OCI-LY3 (cell line): ENCODE data around the gene RAC3.

Source experiments
- H2AFZ ChIP-seq: fragments of 200-600, 300-600 bp; shearing (Covaris generic); 2 replicates; pipeline ENCODE4 v1.6.0; 2014; ENCODE audit warnings: antibody characterized with exemption, low read depth, low read length
- H3K27ac ChIP-seq: fragments of 200-600, 300-600 bp; sonication (generic); 2 replicates; pipeline ENCODE4 v1.5.1; 2014; ENCODE audit warnings: mild to moderate bottlenecking, low read length, moderate library complexity, mixed read lengths
- H3K27me3 ChIP-seq: fragments of 200-600, 300-600 bp; sonication (generic); 2 replicates; pipeline ENCODE4 v1.6.1; 2014; ENCODE audit warnings: low read depth, low read length, mixed read lengths
- H3K36me3 ChIP-seq: fragments of 200-600, 300-600 bp; sonication (generic); replicated peaks from 2 replicates; pipeline ENCODE3; 2014; ENCODE audit warnings: low read depth, low read length, mixed read lengths
- H3K4me1 ChIP-seq: fragments of 300-600, 200-600 bp; sonication (generic); 2 replicates; pipeline ENCODE4 v1.6.1; 2014; ENCODE audit warnings: low read length, mixed read lengths
- H3K4me2 ChIP-seq: fragments of 200-600, 300-600 bp; sonication (generic); 2 replicates; pipeline ENCODE4 v1.6.1; 2014; ENCODE audit warnings: low read length, mixed read lengths
- H3K4me3 ChIP-seq: fragments of 300-600, 200-600 bp; sonication (generic); 2 replicates; pipeline ENCODE4 v1.5.1; 2014; ENCODE audit warnings: antibody characterized with exemption, mild to moderate bottlenecking, low read length, moderate library complexity
- H3K79me2 ChIP-seq: fragments of 300-600, 200-600 bp; shearing (Covaris generic); 2 replicates; pipeline ENCODE4 v1.6.1; 2014; ENCODE audit warnings: mild to moderate bottlenecking, low read length, mixed read lengths
- H3K9ac ChIP-seq: fragments of 300-600, 200-600 bp; shearing (Covaris generic); 2 replicates; pipeline ENCODE4 v1.6.0; 2014; ENCODE audit warnings: mild to moderate bottlenecking, low read length, moderate library complexity
- H3K9me3 ChIP-seq: fragments of 200-600, 300-600 bp; shearing (Covaris generic); 2 replicates; pipeline ENCODE4 v1.6.1; 2014; ENCODE audit warnings: low read length, mixed read lengths; ENCODE audit not compliant: insufficient read depth
- H4K20me1 ChIP-seq: fragments of 200-600, 300-600 bp; sonication (generic); 2 replicates; pipeline ENCODE4 v1.6.1; 2016; ENCODE audit warnings: low read length, mixed read lengths; ENCODE audit not compliant: insufficient read depth
- EZH2phosphoT487 ChIP-seq: fragments of 200-600 bp; shearing (Covaris generic); IDR thresholded peaks from 2 replicates; pipeline ENCODE4 v1.6.1; 2018; ENCODE audit warnings: antibody characterized with exemption, mixed run types, low read depth
- TF ChIP-seq, protein P1 (sequence below): fragments of 200-600, 300-600 bp; sonication (generic); IDR thresholded peaks from 2 replicates; pipeline ENCODE4 v1.5.1; 2014; ENCODE audit warnings: antibody characterized with exemption, low read length, low read depth

Gene RAC3

DNA sequence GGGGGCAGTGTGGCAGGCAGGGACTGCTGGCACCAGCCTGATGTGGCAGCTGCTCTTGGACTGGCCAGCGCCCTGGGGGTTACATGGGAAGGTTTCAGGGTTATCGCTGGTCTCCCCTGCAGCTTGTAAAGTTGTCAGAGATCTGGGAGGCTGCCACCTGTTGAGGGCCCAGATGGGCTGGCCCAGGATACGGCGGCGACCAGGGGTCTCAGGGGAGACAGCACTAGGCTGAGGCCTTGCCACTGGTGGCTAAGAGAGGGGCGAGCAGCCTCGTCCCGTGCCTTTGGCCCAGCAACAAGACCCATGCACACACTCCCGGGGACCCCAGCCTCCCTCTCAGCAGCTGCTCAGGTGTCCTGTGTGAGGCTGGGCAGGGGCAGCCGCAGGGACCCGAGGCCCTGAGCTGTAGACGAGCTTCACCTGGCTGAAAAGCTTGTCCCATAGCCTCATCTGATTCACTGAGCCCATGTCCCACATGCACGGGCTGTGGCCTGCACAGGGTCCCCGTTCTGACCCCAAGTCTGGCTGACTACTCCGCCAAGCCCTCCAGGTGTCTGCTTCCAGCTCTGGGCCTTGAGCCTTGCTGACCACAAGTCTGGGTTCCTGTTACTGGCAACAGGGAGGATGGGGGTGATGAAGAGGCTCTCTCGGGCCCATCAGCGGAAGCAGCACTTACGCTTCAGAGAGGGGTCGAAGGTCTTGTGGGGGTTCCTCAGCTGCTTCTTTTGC is 28.0 kb downstream of the RAC3 start:
- TF ChIP-seq, protein P1, sequence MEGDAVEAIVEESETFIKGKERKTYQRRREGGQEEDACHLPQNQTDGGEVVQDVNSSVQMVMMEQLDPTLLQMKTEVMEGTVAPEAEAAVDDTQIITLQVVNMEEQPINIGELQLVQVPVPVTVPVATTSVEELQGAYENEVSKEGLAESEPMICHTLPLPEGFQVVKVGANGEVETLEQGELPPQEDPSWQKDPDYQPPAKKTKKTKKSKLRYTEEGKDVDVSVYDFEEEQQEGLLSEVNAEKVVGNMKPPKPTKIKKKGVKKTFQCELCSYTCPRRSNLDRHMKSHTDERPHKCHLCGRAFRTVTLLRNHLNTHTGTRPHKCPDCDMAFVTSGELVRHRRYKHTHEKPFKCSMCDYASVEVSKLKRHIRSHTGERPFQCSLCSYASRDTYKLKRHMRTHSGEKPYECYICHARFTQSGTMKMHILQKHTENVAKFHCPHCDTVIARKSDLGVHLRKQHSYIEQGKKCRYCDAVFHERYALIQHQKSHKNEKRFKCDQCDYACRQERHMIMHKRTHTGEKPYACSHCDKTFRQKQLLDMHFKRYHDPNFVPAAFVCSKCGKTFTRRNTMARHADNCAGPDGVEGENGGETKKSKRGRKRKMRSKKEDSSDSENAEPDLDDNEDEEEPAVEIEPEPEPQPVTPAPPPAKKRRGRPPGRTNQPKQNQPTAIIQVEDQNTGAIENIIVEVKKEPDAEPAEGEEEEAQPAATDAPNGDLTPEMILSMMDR = no peak
- TF ChIP-seq EZH2phosphoT487 = no peak
- H3K27ac ChIP-seq = no peak overlapping the region
- H3K4me1 ChIP-seq = peaks cover 7% of the 10 kb centered on the region
- no peak overlapping the region for H3K9ac ChIP-seq
- no peak overlapping the region for H3K4me2 ChIP-seq
- H3K4me3 ChIP-seq = no peak overlapping the region
- no peak overlapping the region for H2AFZ ChIP-seq
- H3K79me2 ChIP-seq = peaks cover 12% of the 10 kb centered on the region
- no peaks in the 10 kb centered on the region for H3K27me3 ChIP-seq
- peaks cover 37% of the 10 kb centered on the region for H3K36me3 ChIP-seq
- H3K9me3 ChIP-seq = no peaks in the 10 kb centered on the region
- H4K20me1 ChIP-seq = no peaks in the 10 kb centered on the region

- peaks cover 10% of the 10 kb centered on the region for H3K4me1 ChIP-seq
- no peak overlapping the region for H2AFZ ChIP-seq
- no peak overlapping the region for H3K27ac ChIP-seq
- H4K20me1 ChIP-seq = no peaks in the 10 kb centered on the region
- no peak for TF ChIP-seq EZH2phosphoT487
- TF ChIP-seq, protein P1 = no peak
- H3K9me3 ChIP-seq = no peaks in the 10 kb centered on the region
- H3K27me3 ChIP-seq = no peaks in the 10 kb centered on the region
- H3K4me2 ChIP-seq = no peak overlapping the region
- H3K79me2 ChIP-seq = peaks cover 17% of the 10 kb centered on the region
- no peak overlapping the region for H3K9ac ChIP-seq
- H3K4me3 ChIP-seq = no peak overlapping the region
- peaks cover 35% of the 10 kb centered on the region for H3K36me3 ChIP-seq
These were observed 28.5 kb downstream of the RAC3 start for GRCh38 chr17:82060001-82060380.

DNA sequence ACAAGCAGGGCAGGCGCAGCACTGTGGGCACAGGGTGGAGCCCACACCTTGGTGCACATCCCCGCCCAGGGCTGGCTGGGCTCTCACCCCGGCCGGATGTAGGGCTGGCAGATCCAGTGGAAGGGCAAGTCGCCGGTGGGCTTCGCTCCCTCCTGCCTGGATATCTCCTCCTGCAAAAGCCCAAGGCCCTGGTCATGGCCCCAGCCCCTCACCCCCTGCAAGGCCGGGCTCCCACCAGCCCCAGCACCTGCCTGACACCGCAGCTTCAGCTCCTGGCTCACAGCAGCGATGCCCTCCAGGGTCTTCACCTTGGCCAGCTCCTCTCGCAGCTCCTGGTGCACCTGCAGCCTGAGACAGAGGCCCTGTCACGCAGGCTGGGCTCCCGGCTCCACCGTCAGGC is 29.1 kb downstream of the RAC3 start:
- H3K4me1 ChIP-seq = peaks cover 10% of the 10 kb centered on the region
- no peak overlapping the region for H2AFZ ChIP-seq
- no peak overlapping the region for H3K4me2 ChIP-seq
- H4K20me1 ChIP-seq = no peaks in the 10 kb centered on the region
- H3K27ac ChIP-seq = no peak overlapping the region
- peaks cover 32% of the 10 kb centered on the region for H3K36me3 ChIP-seq
- TF ChIP-seq, protein P1 = no peak
- no peak for TF ChIP-seq EZH2phosphoT487
- no peaks in the 10 kb centered on the region for H3K9me3 ChIP-seq
- no peak overlapping the region for H3K9ac ChIP-seq
- no peak overlapping the region for H3K4me3 ChIP-seq
- peaks cover 23% of the 10 kb centered on the region for H3K79me2 ChIP-seq
- H3K27me3 ChIP-seq = no peaks in the 10 kb centered on the region

- H3K4me1 ChIP-seq = peaks cover 11% of the 10 kb centered on the region
- H3K27ac ChIP-seq = no peak overlapping the region
- H3K79me2 ChIP-seq = peaks cover 28% of the 10 kb centered on the region
- H3K27me3 ChIP-seq = no peaks in the 10 kb centered on the region
- H2AFZ ChIP-seq = no peak overlapping the region
- no peak overlapping the region for H3K9ac ChIP-seq
- H3K9me3 ChIP-seq = no peaks in the 10 kb centered on the region
- TF ChIP-seq, protein P1 = no peak
- no peak for TF ChIP-seq EZH2phosphoT487
- H3K4me3 ChIP-seq = no peak overlapping the region
- H3K4me2 ChIP-seq = no peak overlapping the region
- peaks cover 30% of the 10 kb centered on the region for H3K36me3 ChIP-seq
- no peaks in the 10 kb centered on the region for H4K20me1 ChIP-seq
These were observed 29.8 kb downstream of the RAC3 start for GRCh38 chr17:82061047-82061925.
